Dedifferentiated amniotic fluid mesenchymal stem cell (primary cell): ENCODE results near the gene CXCL3.
A peak's percentile ranks its signal among the peaks of the same experiment; 100 is the strongest.
"Not testable (repeated sequence)": the region's sequence is repeated elsewhere in the genome, so short reads cannot be mapped to it uniquely, and the experiment has no call there.

Experiments
- DNase-seq: peaks from one replicate; pipeline ENCODE4 v3.0.0-alpha.2; 2016; ENCODE audit errors: extremely low spot score

Gene CXCL3

GRCh38 chr4:74038425-74039314 lies at the start of gene CXCL3:
Gene CXCL3, minus strand, starts transcription at chr4:74038689. Its CDS starts 78 bp downstream, at chr4:74038611.
- DNase-seq: no peak

DNA sequence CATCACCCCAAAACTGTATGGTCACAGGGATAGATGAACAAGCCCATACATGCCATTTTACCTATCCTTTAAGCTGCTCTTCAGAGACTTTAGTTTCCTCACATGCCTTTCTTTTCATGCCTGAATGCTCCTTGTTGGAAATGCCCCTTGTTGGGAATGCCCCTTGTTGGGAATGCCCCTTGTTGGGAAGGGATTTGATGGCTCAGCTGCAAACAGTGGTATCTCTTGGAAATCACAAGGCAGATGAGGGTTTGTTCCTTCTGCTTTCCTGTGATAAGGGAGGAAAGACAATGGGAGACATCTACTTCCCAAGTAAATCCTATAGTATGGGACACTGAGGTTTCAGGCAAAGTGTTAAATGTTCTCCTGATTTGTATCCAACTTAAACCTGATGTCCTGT lies 49.0 kb upstream of the CXCL3 start:
- no peak for DNase-seq

- DNase-seq: no peak
These were observed 47.2 kb upstream of the CXCL3 start for GRCh38 chr4:74085669-74086068.

DNA sequence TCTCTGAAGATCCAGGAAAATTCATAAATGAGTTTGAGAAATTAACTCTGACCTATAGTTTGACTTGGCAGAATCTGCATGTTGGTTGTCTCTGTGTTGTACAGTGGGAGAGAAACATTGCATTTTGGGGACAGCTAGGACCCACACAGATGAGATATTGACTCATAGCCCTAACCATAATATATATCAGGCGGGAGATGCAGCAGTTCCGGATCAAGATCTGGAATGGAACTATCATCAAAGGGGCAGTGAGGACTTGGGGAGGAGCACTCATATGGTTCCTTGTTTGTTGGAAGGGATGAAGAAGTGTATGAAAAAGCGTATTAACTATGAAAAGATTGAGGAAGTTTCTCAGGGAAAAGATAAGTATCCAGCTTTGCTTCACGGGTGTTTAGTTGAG lies 46.5 kb upstream of the CXCL3 start:
- DNase-seq: no peak

DNA sequence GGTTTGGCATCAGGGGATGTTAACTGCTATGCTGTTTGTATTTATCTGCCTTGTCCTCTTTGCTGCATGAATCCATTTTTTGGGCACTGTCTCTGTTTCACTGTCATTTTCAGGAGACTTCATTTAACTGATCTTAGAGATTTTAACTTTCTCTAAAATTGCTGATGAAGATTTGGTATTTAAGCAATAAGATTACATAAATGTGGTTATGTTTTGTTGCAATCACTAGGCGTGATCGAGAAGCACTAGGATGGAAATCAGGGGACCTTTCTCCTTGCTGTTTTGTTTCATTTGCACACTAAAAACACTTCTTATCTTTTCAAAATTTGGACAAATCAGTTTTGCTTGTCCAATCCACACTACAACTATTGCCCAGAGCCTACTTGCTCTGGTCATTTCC lies 45.1 kb upstream of the CXCL3 start:
- no peak for DNase-seq

GRCh38 chr4:74081035-74081434 lies 42.5 kb upstream of the CXCL3 start:
- DNase-seq: no peak

GRCh38 chr4:74080351-74080750 lies 41.9 kb upstream of the CXCL3 start:
- not testable (repeated sequence) for DNase-seq

DNA sequence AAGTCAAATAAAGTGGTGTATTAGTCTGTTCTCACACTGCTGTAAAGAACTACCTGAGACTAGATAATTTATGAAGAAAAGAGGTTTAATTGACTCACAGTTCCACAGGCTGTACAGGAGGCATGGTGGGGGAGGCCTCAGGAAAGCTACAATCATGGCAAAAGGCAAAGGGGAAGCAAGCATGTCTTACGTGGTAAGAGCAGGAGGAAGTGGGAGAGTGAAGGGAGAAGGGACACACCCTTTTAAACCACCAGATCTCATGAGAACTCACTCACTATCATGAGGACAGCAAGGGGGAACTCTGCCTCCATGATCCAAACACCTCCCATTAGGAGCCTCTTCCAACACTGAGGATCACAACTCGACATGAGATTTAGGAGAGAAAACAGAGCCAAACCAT lies 40.5 kb upstream of the CXCL3 start:
- not testable (repeated sequence) for DNase-seq

DNA sequence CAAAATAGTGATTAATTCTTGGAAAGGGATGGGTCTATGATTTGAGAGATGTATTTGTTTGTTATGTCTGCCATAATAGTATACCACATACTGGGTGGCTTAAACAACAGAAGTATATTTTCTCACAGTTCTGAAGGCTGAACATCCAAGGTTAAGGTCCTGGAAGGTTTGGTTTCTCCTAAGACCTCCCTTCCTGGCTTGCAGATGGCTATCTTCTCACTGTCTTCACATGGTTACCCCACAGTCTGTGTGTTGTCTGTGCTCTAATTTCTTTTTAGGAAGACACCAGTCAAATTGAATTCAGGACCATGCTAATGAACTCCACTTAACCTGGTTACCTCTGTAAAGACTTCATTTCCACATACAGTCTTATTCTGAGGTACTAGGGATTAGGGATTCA lies 34.9 kb upstream of the CXCL3 start:
- no peak for DNase-seq

DNA sequence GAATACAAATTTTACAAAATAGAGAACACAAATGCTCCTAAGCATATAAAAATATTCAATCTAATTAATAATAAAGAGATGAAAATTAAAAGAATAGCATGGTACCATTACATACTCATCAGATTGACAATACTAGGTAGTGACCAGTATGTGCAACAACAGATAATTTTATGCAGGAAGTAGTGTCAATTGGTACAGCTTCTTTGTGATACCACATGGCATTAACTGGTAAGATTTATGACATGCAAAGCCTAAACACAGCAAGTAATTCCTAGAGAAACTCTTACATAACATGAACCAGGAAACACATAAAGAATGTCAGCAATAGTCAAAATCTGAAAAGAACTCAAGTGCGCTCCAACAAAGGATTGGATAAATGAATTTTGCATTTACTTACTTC lies 34.2 kb upstream of the CXCL3 start:
- DNase-seq: no peak

DNA sequence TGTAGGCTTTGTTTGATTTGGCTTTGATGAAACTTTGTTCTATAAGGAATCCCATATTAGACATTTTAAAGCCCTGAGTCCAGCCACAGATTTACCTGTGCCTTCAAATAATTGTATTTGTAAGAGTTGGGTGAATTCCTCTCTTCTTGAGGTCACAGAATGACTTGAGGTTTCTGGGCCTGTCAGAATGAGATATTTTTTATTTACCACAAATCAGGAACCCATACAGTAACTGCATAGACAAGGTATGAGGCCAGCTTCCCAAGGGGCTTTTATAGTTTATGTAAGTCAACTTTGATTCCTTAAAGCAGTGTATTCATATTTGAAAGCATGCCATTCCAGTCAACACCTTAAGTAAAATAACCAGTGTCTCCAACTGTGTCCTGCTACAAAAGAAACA lies 29.1 kb upstream of the CXCL3 start:
- DNase-seq: no peak

- DNase-seq: no peak
These were observed 27.7 kb upstream of the CXCL3 start for GRCh38 chr4:74066232-74066631.

GRCh38 chr4:74065115-74065642 lies 26.7 kb upstream of the CXCL3 start:
- DNase-seq: no peak

GRCh38 chr4:74063859-74064258 lies 25.4 kb upstream of the CXCL3 start:
- DNase-seq: no peak

- DNase-seq: no peak
These were observed 24.5 kb upstream of the CXCL3 start for GRCh38 chr4:74062953-74063352.

- DNase-seq: no peak
These were observed 22.9 kb upstream of the CXCL3 start for GRCh38 chr4:74061430-74061829.

- no peak for DNase-seq
These were observed 20.8 kb upstream of the CXCL3 start for GRCh38 chr4:74059161-74059829.

DNA sequence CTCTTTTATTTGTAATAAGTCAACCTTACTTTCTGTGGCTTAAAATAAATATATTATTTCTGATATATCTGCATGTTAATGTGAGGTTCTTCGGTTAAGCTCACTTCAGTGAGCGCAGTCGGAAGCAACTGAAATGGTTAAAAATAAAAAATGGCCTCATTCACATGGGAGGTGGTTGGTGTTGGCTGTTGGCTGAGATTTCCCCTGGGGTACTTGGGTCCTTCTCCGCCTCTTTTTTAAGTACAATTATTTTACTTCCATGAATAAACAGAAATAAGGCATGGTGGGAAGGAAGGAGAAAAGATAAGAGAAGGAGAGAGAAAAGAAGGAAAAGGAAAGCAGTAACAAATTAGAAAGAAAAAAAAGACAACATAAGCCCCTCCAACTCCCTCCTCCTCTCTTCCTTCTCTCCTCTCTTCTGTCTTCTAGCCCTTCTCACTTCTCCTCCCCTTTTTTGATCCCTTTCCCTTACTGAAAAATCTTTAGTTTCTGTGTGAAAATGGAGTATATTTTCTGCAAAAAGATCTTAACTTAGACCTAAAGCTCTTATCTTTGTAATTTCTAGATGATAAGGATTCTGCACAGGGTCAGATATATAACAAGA lies 19.7 kb upstream of the CXCL3 start:
- DNase-seq: no peak

- DNase-seq: no peak
These were observed 19.1 kb upstream of the CXCL3 start for GRCh38 chr4:74057588-74057987.

- peak; percentile 89 for DNase-seq
These were observed 18.5 kb upstream of the CXCL3 start for GRCh38 chr4:74056858-74057562.

DNA sequence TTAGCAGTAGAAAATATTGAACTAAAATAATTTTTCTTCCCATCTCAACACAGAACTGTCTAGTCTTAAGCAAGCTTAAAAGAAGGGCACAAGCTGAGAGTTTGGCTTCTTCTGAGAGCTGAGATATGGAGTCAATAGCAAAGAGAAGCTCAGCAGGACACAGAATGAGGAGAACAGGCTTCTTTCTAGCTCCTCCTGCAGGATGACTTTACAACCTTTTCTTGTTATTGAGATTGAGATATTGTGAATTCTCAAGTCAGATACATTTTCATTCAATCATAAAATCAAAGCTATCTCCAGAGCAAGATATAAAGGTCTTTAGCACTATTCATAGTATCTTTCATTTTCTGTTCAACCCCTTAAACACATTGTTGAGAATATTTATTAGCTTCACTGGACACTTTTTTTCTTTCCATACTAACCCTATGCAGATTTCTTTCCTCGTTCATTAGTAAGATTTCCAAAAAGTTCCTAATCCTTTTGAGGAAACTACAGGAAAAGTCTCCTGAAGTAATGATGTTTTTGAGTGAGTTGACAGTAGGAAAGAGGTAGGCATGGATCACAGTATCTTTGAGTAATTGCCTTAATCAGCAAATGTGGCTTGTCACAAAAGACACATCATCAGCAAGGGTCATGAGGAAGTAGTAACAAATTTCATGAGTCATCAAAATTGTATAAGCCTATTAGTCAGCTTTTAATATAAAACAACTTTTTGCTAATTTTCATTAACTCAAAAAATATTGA lies 17.8 kb upstream of the CXCL3 start:
- peak; percentile 18 for DNase-seq
